Keratinocyte (primary cell): Measurements from ENCODE around the gene EPB41. TPM values are rescaled to one million over a fixed set of nuclear protein-coding genes. Genes with fewer than 3 reads are reported as not detected.

Source experiments
- DNase-seq: peaks from one replicate; pipeline ENCODE4 v3.0.0-alpha.2; 2011; ENCODE audit warnings: low read depth, missing footprints, low spot score
- FAIRE-seq: peaks from 2 replicates; lab custom pipeline; 2011; peaks lifted over from hg19 to GRCh38; lab: Jason Lieb, UNC
- H2AFZ ChIP-seq: 2 replicates; pipeline ENCODE4 v1.6.0; 2012; ENCODE audit warnings: low read length, control low read depth, inconsistent platforms; ENCODE audit not compliant: control insufficient read depth
- H3K27ac ChIP-seq: 2 replicates; pipeline ENCODE4 v1.5.1; 2011; ENCODE audit warnings: low read length; ENCODE audit not compliant: control insufficient read depth, insufficient read depth
- H3K27me3 ChIP-seq: 3 replicates; pipeline ENCODE4 v1.6.0; 2011; ENCODE audit warnings: low read length; ENCODE audit not compliant: control insufficient read depth, insufficient read depth; ENCODE audit errors: extremely low read depth
- H3K36me3 ChIP-seq, 2 experiments: 2 replicates in 1 of 2; 3 replicates in 1 of 2; pipeline ENCODE4 v1.5.1; 2011; ENCODE audit warnings: low read length in 2 of 2, mild to moderate bottlenecking in 1 of 2; ENCODE audit not compliant: control insufficient read depth in 2 of 2, insufficient read depth in 2 of 2; ENCODE audit errors: extremely low read depth in 1 of 2
- H3K4me1 ChIP-seq: 3 replicates; pipeline ENCODE4 v1.5.1; 2011; ENCODE audit warnings: low read length; ENCODE audit not compliant: control insufficient read depth, insufficient read depth; ENCODE audit errors: extremely low read depth
- H3K4me2 ChIP-seq: 3 replicates; pipeline ENCODE4 v1.6.0; 2011; ENCODE audit warnings: low read depth, low read length; ENCODE audit not compliant: control insufficient read depth, insufficient read depth; ENCODE audit errors: extremely low read depth
- H3K4me3 ChIP-seq, 3 experiments: fragments of 200-600 bp in 1 of 3; sonication (generic) in 1 of 3; 2 replicates in 2 of 3; 3 replicates in 1 of 3; pipeline ENCODE4 v1.5.1; 2011 to 2016; ENCODE audit warnings: low read length in 3 of 3, mild to moderate bottlenecking in 3 of 3, control low read depth in 2 of 3, inconsistent platforms in 1 of 3, low read depth in 1 of 3, mixed read lengths in 1 of 3, mixed run types in 1 of 3, moderate library complexity in 1 of 3; ENCODE audit not compliant: control insufficient read depth in 2 of 3, insufficient read depth in 2 of 3; ENCODE audit errors: extremely low read depth in 1 of 3
- H3K79me2 ChIP-seq: 2 replicates; pipeline ENCODE4 v1.6.0; 2012; ENCODE audit warnings: low read length; ENCODE audit not compliant: control insufficient read depth, insufficient read depth
- H3K9ac ChIP-seq: 3 replicates; pipeline ENCODE4 v1.6.0; 2011; ENCODE audit warnings: low read length; ENCODE audit not compliant: control insufficient read depth, insufficient read depth; ENCODE audit errors: extremely low read depth
- H3K9me1 ChIP-seq: 3 replicates; pipeline ENCODE4 v1.6.0; 2011; ENCODE audit warnings: low read length; ENCODE audit not compliant: control insufficient read depth, insufficient read depth; ENCODE audit errors: extremely low read depth
- H3K9me3 ChIP-seq: 2 replicates; pipeline ENCODE4 v1.5.1; 2012; ENCODE audit warnings: low read depth, low read length; ENCODE audit not compliant: control insufficient read depth
- H4K20me1 ChIP-seq: 3 replicates; pipeline ENCODE4 v1.6.0; 2011; ENCODE audit warnings: low read length; ENCODE audit not compliant: control insufficient read depth, insufficient read depth; ENCODE audit errors: extremely low read depth
- CTCF ChIP-seq, 3 experiments: IDR thresholded peaks in 1 of 3; conservative IDR thresholded peaks in 1 of 3; optimal IDR thresholded peaks in 1 of 3; 2 replicates in 2 of 3; 3 replicates in 1 of 3; pipeline versions ENCODE3 to v1.5.1; 2011; ENCODE audit warnings: low read length in 3 of 3, mild to moderate bottlenecking in 3 of 3, moderate library complexity in 2 of 3, control low read depth in 1 of 3, inconsistent platforms in 1 of 3; ENCODE audit not compliant: insufficient read depth in 2 of 3; ENCODE audit errors: extremely low read depth in 1 of 3
- EZH2 ChIP-seq: IDR thresholded peaks from one replicate; pipeline ENCODE4 v1.6.1; 2012; ENCODE audit warnings: inconsistent platforms, mild to moderate bottlenecking, low read length, moderate library complexity
- dilution Hi-C: fragments of 300-500 bp; cut with MboI; formaldehyde crosslinking; loops from one replicate; pipeline ENCODE4 v1.7.0; 2020; ENCODE audit warnings: low sequenced_read_pairs; ENCODE audit not compliant: extremely low pct_ligation_motif_present
- polyA plus RNA-seq, 5 experiments: library from polyadenylated mRNA; depleted of rRNA in 3 of 5; stranded (reverse) in 3 of 5; stranded (forward) in 1 of 5; unstranded in 1 of 5; fragments of >200 nt; gene quantifications; 1 replicate in 1 of 5; 2 replicates in 3 of 5; 3 replicates in 1 of 5; pipeline versions ENCODE4 v1.2.1 to v1.2.3, GENCODE V29; 2011 to 2012; ENCODE audit warnings: missing spikeins in 2 of 5, low read depth in 1 of 5, low replicate concordance in 1 of 5

EPB41 gene
- polyA plus RNA-seq, 1 donor (not counting 4 experiments of a cell fraction or from before 2014, with no cell fraction given) = 21.1 TPM

GRCh38 chr1:28909198-28909597, 5.2 kb upstream of the EPB41 start:
- Histone ChIP-seq H3K9ac (no peak overlapping the region), H4K20me1 (no peaks in the 10 kb centered on the region), H3K36me3 (peaks cover 0 to 3% of the 10 kb centered on the region in 2 experiments), H3K9me1 (no peaks in the 10 kb centered on the region), H3K4me1 (peaks cover 5% of the 10 kb centered on the region), H3K9me3 (no peaks in the 10 kb centered on the region), H3K27me3 (no peaks in the 10 kb centered on the region), H3K4me3 (no peak overlapping the region), H2AFZ (no peak overlapping the region), H3K27ac (no peak overlapping the region), H3K4me2 (no peak overlapping the region), H3K79me2 (no peaks in the 10 kb centered on the region)
- dilution Hi-C loops = no loop called here
- FAIRE-seq (no peak), DNase-seq (no peak)
- TF ChIP-seq EZH2 = no peak
- no peak for TF ChIP-seq CTCF (optimal IDR thresholded peaks at IDR 0.05 in 1 of 3, IDR thresholded peaks at IDR 0.05 in 1 of 3, conservative IDR thresholded peaks at IDR 0.05 in 1 of 3; ENCODE audit: extremely low read depth in 1 of 3, insufficient read depth in 2 of 3, low read length in 3 of 3)

GRCh38 chr1:28910379-28911115, 3.8 kb upstream of the EPB41 start:
- H3K79me2 ChIP-seq = peaks cover 3% of the 10 kb centered on the region
- no peaks in the 10 kb centered on the region for H3K27me3 ChIP-seq
- H4K20me1 ChIP-seq = peaks cover 3% of the 10 kb centered on the region
- TF ChIP-seq CTCF (optimal IDR thresholded peaks at IDR 0.05 in 1 of 3, IDR thresholded peaks at IDR 0.05 in 1 of 3, conservative IDR thresholded peaks at IDR 0.05 in 1 of 3; ENCODE audit: extremely low read depth in 1 of 3, insufficient read depth in 2 of 3, low read length in 3 of 3) = no peak
- TF ChIP-seq EZH2 = no peak
- H3K4me3 ChIP-seq = no peak overlapping the region
- dilution Hi-C loops = no loop called here
- H3K36me3 ChIP-seq = peaks cover 0 to 3% of the 10 kb centered on the region in 2 experiments
- H3K9ac ChIP-seq = no peak overlapping the region
- no peak for FAIRE-seq
- H3K9me3 ChIP-seq = no peaks in the 10 kb centered on the region
- peaks cover 9% of the 10 kb centered on the region for H3K4me1 ChIP-seq
- no peak for DNase-seq
- H3K4me2 ChIP-seq = no peak overlapping the region
- no peaks in the 10 kb centered on the region for H3K9me1 ChIP-seq
- H2AFZ ChIP-seq = no peak overlapping the region
- no peak overlapping the region for H3K27ac ChIP-seq
